Mesenchymal stem cell (in vitro differentiated cells and primary cell): ENCODE data around the gene SLC28A2. TPM values are rescaled to one million over a fixed set of nuclear protein-coding genes. Genes with fewer than 3 reads are reported as not detected.

Experiments used
- DNase-seq: peaks from one replicate; pipeline ENCODE4 v3.0.0-alpha.2; 2013
- H2AFZ ChIP-seq: one replicate; pipeline ENCODE4 v1.6.1; 2013; ENCODE audit warnings: low read depth, mild to moderate bottlenecking, control low read depth, inconsistent platforms, low read length, moderate library complexity
- H2AK5ac ChIP-seq: 2 replicates; pipeline ENCODE4 v1.6.1; 2013; ENCODE audit warnings: low read length, moderate library complexity, mild to moderate bottlenecking, inconsistent platforms; ENCODE audit not compliant: severe bottlenecking
- H2BK120ac ChIP-seq: one replicate; pipeline ENCODE4 v1.6.1; 2013; ENCODE audit warnings: low read depth, mild to moderate bottlenecking, inconsistent platforms, low read length, moderate library complexity
- H2BK12ac ChIP-seq, 2 experiments: one replicate each; pipeline ENCODE4 v1.6.1; 2013; ENCODE audit warnings: inconsistent platforms in 2 of 2, low read length in 2 of 2, mild to moderate bottlenecking in 2 of 2, moderate library complexity in 2 of 2, control low read depth in 1 of 2
- H2BK15ac ChIP-seq: one replicate; pipeline ENCODE4 v1.6.1; 2013; ENCODE audit warnings: mild to moderate bottlenecking, low read depth, inconsistent platforms; ENCODE audit not compliant: poor library complexity, severe bottlenecking
- H2BK5ac ChIP-seq: 2 replicates; pipeline ENCODE4 v1.6.1; 2013; ENCODE audit warnings: low read depth, mild to moderate bottlenecking, low read length, control low read depth, inconsistent platforms; ENCODE audit not compliant: poor library complexity, severe bottlenecking
- H3K14ac ChIP-seq, 2 experiments: one replicate each; pipeline ENCODE4 v1.6.1; 2013; ENCODE audit warnings: inconsistent platforms in 2 of 2, low read length in 2 of 2, control low read depth in 1 of 2, mild to moderate bottlenecking in 1 of 2, moderate library complexity in 1 of 2
- H3K18ac ChIP-seq, 2 experiments: one replicate each; pipeline ENCODE4 v1.6.1; 2013; ENCODE audit warnings: inconsistent platforms in 2 of 2, low read length in 2 of 2, control low read depth in 1 of 2, low read depth in 1 of 2, mild to moderate bottlenecking in 1 of 2
- H3K23ac ChIP-seq, 2 experiments: one replicate each; pipeline ENCODE4 v1.6.1; 2013; ENCODE audit warnings: inconsistent platforms in 2 of 2, low read length in 2 of 2, mild to moderate bottlenecking in 2 of 2, moderate library complexity in 2 of 2, control low read depth in 1 of 2
- H3K27ac ChIP-seq: 2 replicates; pipeline ENCODE4 v1.5.1; 2013; ENCODE audit warnings: mild to moderate bottlenecking, moderate library complexity, low read length, control low read depth, inconsistent platforms; ENCODE audit not compliant: poor library complexity, severe bottlenecking
- H3K27me3 ChIP-seq, 2 experiments: 2 replicates each; pipeline versions ENCODE4 v1.6.1 to v1.7.0; 2013; ENCODE audit warnings: low read length in 2 of 2, mild to moderate bottlenecking in 2 of 2, moderate library complexity in 2 of 2, control low read depth in 1 of 2, inconsistent platforms in 1 of 2; ENCODE audit not compliant: control insufficient read depth in 1 of 2, insufficient read depth in 1 of 2
- H3K36me3 ChIP-seq, 2 experiments: 2 replicates each; pipeline versions ENCODE4 v1.6.1 to v1.7.0; 2013; ENCODE audit warnings: low read length in 2 of 2, control low read depth in 1 of 2, inconsistent platforms in 1 of 2, low read depth in 1 of 2, mild to moderate bottlenecking in 1 of 2; ENCODE audit not compliant: insufficient read depth in 2 of 2, control insufficient read depth in 1 of 2
- H3K4ac ChIP-seq, 2 experiments: one replicate each; pipeline ENCODE4 v1.6.1; 2013; ENCODE audit warnings: inconsistent platforms in 2 of 2, low read length in 2 of 2, mild to moderate bottlenecking in 2 of 2, moderate library complexity in 2 of 2, control low read depth in 1 of 2, low read depth in 1 of 2
- H3K4me1 ChIP-seq: 2 replicates; pipeline ENCODE4 v1.6.1; 2013; ENCODE audit warnings: low read depth, low read length, control low read depth; ENCODE audit not compliant: control insufficient read depth, insufficient read depth
- H3K4me2 ChIP-seq: 2 replicates; pipeline ENCODE4 v1.6.1; 2013; ENCODE audit warnings: low read length, mild to moderate bottlenecking, inconsistent platforms; ENCODE audit not compliant: poor library complexity, severe bottlenecking
- H3K4me3 ChIP-seq, 2 experiments: 2 replicates each; pipeline versions ENCODE4 v1.5.1 to v1.7.0; 2013; ENCODE audit warnings: low read length in 2 of 2, mild to moderate bottlenecking in 2 of 2, control low read depth in 1 of 2, low read depth in 1 of 2; ENCODE audit not compliant: insufficient read depth in 1 of 2
- H3K79me1 ChIP-seq: replicated peaks from 2 replicates; pipeline ENCODE4 v1.6.1; 2013; ENCODE audit warnings: mild to moderate bottlenecking, control low read depth, low read length, inconsistent platforms; ENCODE audit not compliant: poor library complexity, severe bottlenecking
- H3K9ac ChIP-seq: 2 replicates; pipeline ENCODE4 v1.7.0; 2013; ENCODE audit warnings: mild to moderate bottlenecking, low read length, moderate library complexity
- H3K9me3 ChIP-seq: 2 replicates; pipeline ENCODE4 v1.7.0; 2013; ENCODE audit warnings: mild to moderate bottlenecking, low read length; ENCODE audit not compliant: control insufficient read depth
- H4K8ac ChIP-seq: one replicate; pipeline ENCODE4 v1.6.1; 2013; ENCODE audit warnings: inconsistent platforms, mild to moderate bottlenecking, low read length, moderate library complexity
- H4K91ac ChIP-seq: one replicate; pipeline ENCODE4 v1.6.1; 2013; ENCODE audit warnings: mild to moderate bottlenecking, low read length, inconsistent platforms
- WGBS: methylation state at CpG from one replicate; pipeline ENCODE4 v1.1.7; 2013; ENCODE audit warnings: mixed read lengths; 5-methylcytosine and 5-hydroxymethylcytosine counted together
- polyA plus RNA-seq, 2 experiments: library from polyadenylated mRNA; stranded (reverse); fragments of 200-250 nt; gene quantifications; one replicate each; pipeline ENCODE4 v1.2.3, GENCODE V29; 2013

SLC28A2 gene, protein sequence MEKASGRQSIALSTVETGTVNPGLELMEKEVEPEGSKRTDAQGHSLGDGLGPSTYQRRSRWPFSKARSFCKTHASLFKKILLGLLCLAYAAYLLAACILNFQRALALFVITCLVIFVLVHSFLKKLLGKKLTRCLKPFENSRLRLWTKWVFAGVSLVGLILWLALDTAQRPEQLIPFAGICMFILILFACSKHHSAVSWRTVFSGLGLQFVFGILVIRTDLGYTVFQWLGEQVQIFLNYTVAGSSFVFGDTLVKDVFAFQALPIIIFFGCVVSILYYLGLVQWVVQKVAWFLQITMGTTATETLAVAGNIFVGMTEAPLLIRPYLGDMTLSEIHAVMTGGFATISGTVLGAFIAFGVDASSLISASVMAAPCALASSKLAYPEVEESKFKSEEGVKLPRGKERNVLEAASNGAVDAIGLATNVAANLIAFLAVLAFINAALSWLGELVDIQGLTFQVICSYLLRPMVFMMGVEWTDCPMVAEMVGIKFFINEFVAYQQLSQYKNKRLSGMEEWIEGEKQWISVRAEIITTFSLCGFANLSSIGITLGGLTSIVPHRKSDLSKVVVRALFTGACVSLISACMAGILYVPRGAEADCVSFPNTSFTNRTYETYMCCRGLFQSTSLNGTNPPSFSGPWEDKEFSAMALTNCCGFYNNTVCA
- polyA plus RNA-seq (2013, experiment 1 of 2) = not detected
- polyA plus RNA-seq (2013, experiment 2 of 2) = not detected

GRCh38 chr15:45251888-45252287 is at the start of gene SLC28A2:
Gene SLC28A2 (plus strand): TSS chr15:45252234. CDS start chr15:45253216, 982 bp downstream.
- Histone ChIP-seq H3K14ac (no peak within 1 kb of the TSS), H2AK5ac (no peak within 1 kb of the TSS)
- WGBS = 92% methylated on average over 10 of the region's 15 CpGs

GRCh38 chr15:45203182-45203581 is 48.9 kb upstream of the SLC28A2 start:
- Histone ChIP-seq H3K9me3 (no peaks in the 10 kb centered on the region), H3K9ac (peak overlapping the region; percentile 36), H2BK5ac (no peak overlapping the region), H4K8ac (no peak overlapping the region), H2BK120ac (no peak overlapping the region), H3K18ac (no peak overlapping the region), H2AFZ (no peak overlapping the region), H2BK15ac (no peak overlapping the region), H3K27ac (no peak overlapping the region), H3K4me2 (no peak overlapping the region), H4K91ac (no peak overlapping the region), H3K79me1 (no peaks in the 10 kb centered on the region), H3K36me3 (no peaks in the 10 kb centered on the region), H3K27me3 (peaks cover 4 to 22% of the 10 kb centered on the region in 2 experiments), H3K14ac (no peak overlapping the region), H3K4me3 (peak overlapping the region in 1 of 2 experiments; percentile 21), H2AK5ac (no peak overlapping the region), H3K4ac (no peak overlapping the region), H3K4me1 (peaks cover 6% of the 10 kb centered on the region), H3K23ac (no peak overlapping the region), H2BK12ac (no peak overlapping the region)
- no peak for DNase-seq
- WGBS = 78% methylated on average over 3 of the region's 4 CpGs

More at GRCh38 chr15:45251888-45252287, at the start of gene SLC28A2:
- H3K4ac ChIP-seq = no peak within 1 kb of the TSS
- no peak within 1 kb of the TSS for H2AFZ ChIP-seq
- H3K27ac ChIP-seq = no peak within 1 kb of the TSS
- no peak within 1 kb of the TSS for H3K4me2 ChIP-seq
- no peaks in the 10 kb centered on the region for H3K9me3 ChIP-seq
- no peak within 1 kb of the TSS for H2BK15ac ChIP-seq
- H3K9ac ChIP-seq = no peak within 1 kb of the TSS
- no peak within 1 kb of the TSS for H2BK5ac ChIP-seq
- H2BK120ac ChIP-seq = no peak within 1 kb of the TSS
- no peak for DNase-seq
- no peak within 1 kb of the TSS for H2BK12ac ChIP-seq
- no peak within 1 kb of the TSS for H4K8ac ChIP-seq
- H3K4me1 ChIP-seq = no peaks in the 10 kb centered on the region
- H4K91ac ChIP-seq = no peak within 1 kb of the TSS
- no peaks in the 10 kb centered on the region for H3K27me3 ChIP-seq
- no peak within 1 kb of the TSS for H3K4me3 ChIP-seq
- no peaks in the 10 kb centered on the region for H3K36me3 ChIP-seq
- no peak within 1 kb of the TSS for H3K18ac ChIP-seq
- H3K23ac ChIP-seq = no peak within 1 kb of the TSS
- H3K79me1 ChIP-seq = no peaks in the 10 kb centered on the region

DNA sequence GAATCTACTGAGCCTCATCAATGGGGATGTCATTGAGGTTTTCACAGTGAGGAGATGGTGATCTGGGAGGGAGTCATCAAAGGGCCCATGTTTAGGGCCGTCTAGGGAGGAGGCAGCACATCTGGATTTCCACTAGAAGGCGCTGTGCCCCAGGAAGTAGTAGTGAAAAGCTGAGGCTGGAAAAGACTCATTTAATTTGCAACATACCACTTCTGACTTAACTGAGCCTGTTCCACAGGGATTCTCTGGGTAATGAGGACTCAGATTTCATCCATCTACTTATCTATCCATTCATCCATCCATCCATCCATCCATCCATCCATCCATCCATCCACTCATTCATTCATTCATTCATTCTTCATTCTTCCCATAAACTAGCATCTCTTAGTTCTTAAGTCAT is 46.8 kb upstream of the SLC28A2 start:
- Histone ChIP-seq H3K4me2 (no peak overlapping the region), H3K14ac (no peak overlapping the region), H2BK12ac (no peak overlapping the region), H2AFZ (no peak overlapping the region), H2AK5ac (no peak overlapping the region), H2BK15ac (no peak overlapping the region), H3K4me3 (no peak overlapping the region), H4K8ac (no peak overlapping the region), H3K27me3 (peaks cover 11 to 25% of the 10 kb centered on the region in 2 experiments), H3K9ac (peak overlapping the region; percentile 36), H3K79me1 (no peaks in the 10 kb centered on the region), H2BK5ac (no peak overlapping the region), H3K9me3 (no peaks in the 10 kb centered on the region), H3K4ac (no peak overlapping the region), H3K23ac (no peak overlapping the region), H4K91ac (no peak overlapping the region), H3K36me3 (no peaks in the 10 kb centered on the region), H2BK120ac (no peak overlapping the region), H3K18ac (no peak overlapping the region), H3K4me1 (no peaks in the 10 kb centered on the region), H3K27ac (no peak overlapping the region)
- DNase-seq = peak; percentile 65
- 0% methylated on average over 2 of the region's 2 CpGs for WGBS

- no peaks in the 10 kb centered on the region for H3K36me3 ChIP-seq
- no peak overlapping the region for H2BK12ac ChIP-seq
- no peak overlapping the region for H3K27ac ChIP-seq
- no peaks in the 10 kb centered on the region for H3K79me1 ChIP-seq
- H3K14ac ChIP-seq = no peak overlapping the region
- peaks cover 19 to 25% of the 10 kb centered on the region in 2 experiments for H3K27me3 ChIP-seq
- H3K18ac ChIP-seq = no peak overlapping the region
- DNase-seq = no peak
- no peak overlapping the region for H2BK15ac ChIP-seq
- no peak overlapping the region for H2BK5ac ChIP-seq
- no peak overlapping the region for H4K8ac ChIP-seq
- no peak overlapping the region for H2BK120ac ChIP-seq
- WGBS = 92% methylated on average over 1 of the region's 1 CpG
- H4K91ac ChIP-seq = no peak overlapping the region
- H2AFZ ChIP-seq = no peak overlapping the region
- no peak overlapping the region for H3K4ac ChIP-seq
- H3K23ac ChIP-seq = no peak overlapping the region
- no peak overlapping the region for H3K4me2 ChIP-seq
- no peak overlapping the region for H3K4me3 ChIP-seq
- no peak overlapping the region for H3K9ac ChIP-seq
- no peak overlapping the region for H2AK5ac ChIP-seq
- no peaks in the 10 kb centered on the region for H3K4me1 ChIP-seq
- H3K9me3 ChIP-seq = no peaks in the 10 kb centered on the region
These were observed 39.5 kb upstream of the SLC28A2 start for GRCh38 chr15:45212493-45212892.
